GM06990 (cell line): Measurements from ENCODE around the gene PGBD5.
"Not testable (repeated sequence)": the region's sequence is repeated elsewhere in the genome, so short reads cannot be mapped to it uniquely, and the experiment has no call there.

Source experiments
- DNase-seq: peaks from one replicate; pipeline ENCODE4 v3.0.0-alpha.2; 2011; ENCODE audit not compliant: insufficient read length; ENCODE audit errors: extremely low read depth
- H3K27me3 ChIP-seq: replicated peaks from 2 replicates; pipeline ENCODE4 v1.6.0; 2011; ENCODE audit warnings: low read length; ENCODE audit not compliant: control insufficient read depth, insufficient read depth
- H3K36me3 ChIP-seq: 2 replicates; pipeline ENCODE4 v1.5.1; 2011; ENCODE audit warnings: low read length; ENCODE audit not compliant: control insufficient read depth, insufficient read depth
- H3K4me3 ChIP-seq: replicated peaks from 2 replicates; pipeline ENCODE4 v1.5.1; 2011; ENCODE audit warnings: low read depth, mild to moderate bottlenecking, control low read depth, low read length
- TF ChIP-seq, protein P1 (sequence below): IDR thresholded peaks from 2 replicates; pipeline ENCODE4 v1.5.1; 2011; ENCODE audit warnings: low read length, control low read depth, mild to moderate bottlenecking, inconsistent platforms; ENCODE audit not compliant: insufficient read depth, poor library complexity, severe bottlenecking

Gene PGBD5, protein sequence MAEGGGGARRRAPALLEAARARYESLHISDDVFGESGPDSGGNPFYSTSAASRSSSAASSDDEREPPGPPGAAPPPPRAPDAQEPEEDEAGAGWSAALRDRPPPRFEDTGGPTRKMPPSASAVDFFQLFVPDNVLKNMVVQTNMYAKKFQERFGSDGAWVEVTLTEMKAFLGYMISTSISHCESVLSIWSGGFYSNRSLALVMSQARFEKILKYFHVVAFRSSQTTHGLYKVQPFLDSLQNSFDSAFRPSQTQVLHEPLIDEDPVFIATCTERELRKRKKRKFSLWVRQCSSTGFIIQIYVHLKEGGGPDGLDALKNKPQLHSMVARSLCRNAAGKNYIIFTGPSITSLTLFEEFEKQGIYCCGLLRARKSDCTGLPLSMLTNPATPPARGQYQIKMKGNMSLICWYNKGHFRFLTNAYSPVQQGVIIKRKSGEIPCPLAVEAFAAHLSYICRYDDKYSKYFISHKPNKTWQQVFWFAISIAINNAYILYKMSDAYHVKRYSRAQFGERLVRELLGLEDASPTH

DNA sequence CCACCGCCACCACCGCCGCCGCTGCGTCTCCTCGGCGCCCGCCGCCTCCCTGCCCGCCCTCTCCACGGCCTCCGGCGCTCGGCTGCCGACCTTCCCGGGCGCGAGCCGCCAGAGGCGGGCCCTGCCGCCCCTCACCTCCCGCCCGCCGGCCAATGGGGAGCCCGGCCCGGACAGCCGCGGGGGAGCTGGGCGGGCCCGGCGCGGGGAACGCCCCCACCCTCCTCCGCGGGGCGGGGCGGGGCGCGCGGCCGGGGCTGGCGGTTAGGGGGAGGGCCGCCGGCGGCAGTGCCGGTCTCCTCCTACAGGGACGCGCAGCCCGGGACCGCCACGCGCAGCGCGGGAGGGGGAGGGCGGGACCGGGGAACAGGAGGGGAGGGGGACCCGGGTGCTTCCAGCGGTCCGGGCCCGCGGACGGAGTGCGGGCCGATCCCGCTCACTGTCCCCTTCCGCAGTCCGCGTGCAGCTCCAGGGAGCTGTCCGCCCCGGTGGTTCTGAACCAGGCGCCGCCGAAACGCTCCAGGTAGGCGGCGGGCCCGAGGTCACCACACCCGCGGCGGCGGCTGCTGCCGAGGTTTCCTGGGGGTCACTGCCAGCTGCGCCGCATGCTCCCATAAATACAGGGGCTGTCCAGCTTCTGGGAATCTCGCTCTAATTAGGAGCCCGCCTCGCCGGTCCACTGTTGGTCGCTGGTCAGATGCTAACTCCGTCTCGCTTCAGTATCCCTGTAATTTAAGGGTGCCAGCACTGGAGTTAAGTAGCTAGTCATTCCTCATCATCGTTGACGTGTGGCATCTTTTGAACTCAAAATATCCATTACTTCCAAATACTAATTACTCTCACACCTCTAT is at the start of gene PGBD5:
TSS of gene PGBD5 (minus strand) at position 87 of the 848 bp plus-strand sequence. CDS start 404 bp downstream, outside the sequence.
- DNase-seq = peak; percentile 56

GRCh38 chr1:230474924-230475323 is 48.8 kb upstream of the PGBD5 start:
- not testable (repeated sequence) for DNase-seq, H3K4me3 ChIP-seq, H3K36me3 ChIP-seq, H3K27me3 ChIP-seq

More for the DNA sequence above, at the start of gene PGBD5:
- peak within 1 kb of the TSS; percentile 45 for H3K4me3 ChIP-seq
- TF ChIP-seq, protein P1, sequence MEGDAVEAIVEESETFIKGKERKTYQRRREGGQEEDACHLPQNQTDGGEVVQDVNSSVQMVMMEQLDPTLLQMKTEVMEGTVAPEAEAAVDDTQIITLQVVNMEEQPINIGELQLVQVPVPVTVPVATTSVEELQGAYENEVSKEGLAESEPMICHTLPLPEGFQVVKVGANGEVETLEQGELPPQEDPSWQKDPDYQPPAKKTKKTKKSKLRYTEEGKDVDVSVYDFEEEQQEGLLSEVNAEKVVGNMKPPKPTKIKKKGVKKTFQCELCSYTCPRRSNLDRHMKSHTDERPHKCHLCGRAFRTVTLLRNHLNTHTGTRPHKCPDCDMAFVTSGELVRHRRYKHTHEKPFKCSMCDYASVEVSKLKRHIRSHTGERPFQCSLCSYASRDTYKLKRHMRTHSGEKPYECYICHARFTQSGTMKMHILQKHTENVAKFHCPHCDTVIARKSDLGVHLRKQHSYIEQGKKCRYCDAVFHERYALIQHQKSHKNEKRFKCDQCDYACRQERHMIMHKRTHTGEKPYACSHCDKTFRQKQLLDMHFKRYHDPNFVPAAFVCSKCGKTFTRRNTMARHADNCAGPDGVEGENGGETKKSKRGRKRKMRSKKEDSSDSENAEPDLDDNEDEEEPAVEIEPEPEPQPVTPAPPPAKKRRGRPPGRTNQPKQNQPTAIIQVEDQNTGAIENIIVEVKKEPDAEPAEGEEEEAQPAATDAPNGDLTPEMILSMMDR = no peak
- peaks cover 5% of the 10 kb centered on the region for H3K27me3 ChIP-seq
- H3K36me3 ChIP-seq = no peaks in the 10 kb centered on the region

- H3K36me3 ChIP-seq, H3K27me3 ChIP-seq, H3K4me3 ChIP-seq, DNase-seq: not testable (repeated sequence)
Measured at GRCh38 chr1:230470750-230471149, 44.6 kb upstream of the PGBD5 start.

DNA sequence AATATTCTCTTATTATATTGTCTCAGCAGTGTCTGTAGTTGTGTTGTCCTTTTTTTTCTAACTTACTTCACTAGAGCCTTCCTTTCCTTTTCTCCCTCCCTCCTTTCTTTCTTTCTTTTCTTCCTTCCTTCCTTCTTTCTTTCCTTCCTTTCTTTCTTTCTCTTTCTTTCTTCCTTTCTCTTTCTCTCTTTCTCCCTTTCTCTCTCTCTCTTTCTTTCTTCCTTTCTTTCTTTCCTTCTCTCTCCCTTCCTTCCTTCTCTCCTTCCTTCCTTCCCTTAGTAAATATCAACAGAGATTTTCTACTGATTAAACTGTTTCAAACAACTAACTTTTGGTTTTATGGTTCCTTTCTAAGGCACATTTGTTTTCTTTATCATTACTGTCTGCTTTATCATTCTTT is 43.1 kb upstream of the PGBD5 start:
- H3K36me3 ChIP-seq = no peaks in the 10 kb centered on the region
- TF ChIP-seq, protein P1 = no peak
- no peaks in the 10 kb centered on the region for H3K27me3 ChIP-seq
- no peak overlapping the region for H3K4me3 ChIP-seq
- DNase-seq = no peak

GRCh38 chr1:230465691-230466090 is 39.6 kb upstream of the PGBD5 start:
- no peak for DNase-seq
- Histone ChIP-seq H3K36me3 (no peaks in the 10 kb centered on the region), H3K27me3 (no peaks in the 10 kb centered on the region), H3K4me3 (no peak overlapping the region)
- TF ChIP-seq, protein P1 = no peak

DNA sequence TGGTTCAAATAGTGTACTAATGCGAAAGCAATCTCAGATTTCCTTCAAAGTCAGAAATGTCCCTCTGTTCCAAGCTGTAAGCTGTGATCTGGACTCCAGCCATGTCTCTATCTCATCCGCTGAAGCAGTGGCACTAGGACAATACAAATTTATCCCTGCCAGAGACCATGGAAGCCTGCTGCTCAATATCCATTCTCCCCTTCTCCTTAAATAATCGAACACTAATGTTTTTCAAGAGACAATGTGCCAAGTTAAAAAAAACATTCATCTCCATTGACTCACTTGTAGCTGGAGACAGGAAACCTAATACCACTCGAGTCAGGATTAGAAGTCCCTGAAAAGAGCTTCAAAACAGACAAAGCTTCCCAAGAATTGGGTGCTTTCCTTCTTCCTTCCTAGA is 38.5 kb upstream of the PGBD5 start:
- TF ChIP-seq, protein P1 = no peak
- no peak for DNase-seq
- Histone ChIP-seq H3K27me3 (no peaks in the 10 kb centered on the region), H3K4me3 (no peak overlapping the region), H3K36me3 (no peaks in the 10 kb centered on the region)
